ENCODE measurements around the gene FGFR4. TPM values are rescaled to one million over a fixed set of nuclear protein-coding genes. Genes with fewer than 3 reads are reported as not detected.

FGFR4 gene
- total RNA-seq (2014; rRNA removed) (24.6 and 34.9 TPM in 2 replicates), Bru-seq, nascent RNA (percentile 42 among the genes with signal in this experiment), BruChase-seq, experiment 1, labeled RNA remaining after a 6-hour chase (percentile 63 among the genes with signal in this experiment), BruChase-seq, experiment 2, labeled RNA remaining after a 2-hour chase (percentile 51 among the genes with signal in this experiment)
- long read RNA-seq, partial matches to known transcripts: 3 of 11 reads
- long read RNA-seq, other reads (novel, unspliced or antisense): 3 of 11 reads

DNA sequence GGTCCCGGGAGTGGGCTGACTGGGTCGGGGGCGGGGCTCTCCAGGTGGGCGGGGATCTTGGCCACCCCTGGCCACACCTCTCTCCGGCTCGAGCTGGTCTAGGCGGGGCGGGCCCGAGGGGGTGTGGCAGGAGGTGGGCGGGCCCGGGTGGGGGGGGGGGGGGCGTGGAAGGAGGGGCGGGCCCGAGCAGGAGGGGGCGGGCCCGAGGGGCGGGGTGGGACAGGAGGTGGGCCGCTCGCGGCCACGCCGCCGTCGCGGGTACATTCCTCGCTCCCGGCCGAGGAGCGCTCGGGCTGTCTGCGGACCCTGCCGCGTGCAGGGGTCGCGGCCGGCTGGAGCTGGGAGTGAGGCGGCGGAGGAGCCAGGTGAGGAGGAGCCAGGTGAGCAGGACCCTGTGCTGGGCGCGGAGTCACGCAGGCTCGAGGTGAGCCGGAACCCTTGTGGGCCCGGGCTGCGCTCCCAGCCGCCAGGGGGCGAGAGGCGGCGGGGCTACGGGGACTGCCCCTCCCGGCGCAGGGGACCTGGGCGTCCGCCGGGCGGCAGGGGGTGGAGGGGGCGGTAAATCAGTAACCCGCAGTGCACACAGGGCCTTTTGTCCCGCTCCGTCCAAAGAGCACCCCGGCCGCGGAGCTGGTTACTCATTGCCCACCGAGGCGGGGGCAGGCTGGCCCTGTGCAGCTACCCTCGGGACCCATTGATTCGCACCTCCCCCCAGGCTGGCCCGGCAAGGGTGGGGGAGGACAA is at the start of gene FGFR4:
TSS of gene FGFR4 (plus strand) at position 262 of the 744 bp plus-strand sequence. CDS start 2,688 bp downstream, outside the sequence.
- TF ChIP-seq, protein P1, sequence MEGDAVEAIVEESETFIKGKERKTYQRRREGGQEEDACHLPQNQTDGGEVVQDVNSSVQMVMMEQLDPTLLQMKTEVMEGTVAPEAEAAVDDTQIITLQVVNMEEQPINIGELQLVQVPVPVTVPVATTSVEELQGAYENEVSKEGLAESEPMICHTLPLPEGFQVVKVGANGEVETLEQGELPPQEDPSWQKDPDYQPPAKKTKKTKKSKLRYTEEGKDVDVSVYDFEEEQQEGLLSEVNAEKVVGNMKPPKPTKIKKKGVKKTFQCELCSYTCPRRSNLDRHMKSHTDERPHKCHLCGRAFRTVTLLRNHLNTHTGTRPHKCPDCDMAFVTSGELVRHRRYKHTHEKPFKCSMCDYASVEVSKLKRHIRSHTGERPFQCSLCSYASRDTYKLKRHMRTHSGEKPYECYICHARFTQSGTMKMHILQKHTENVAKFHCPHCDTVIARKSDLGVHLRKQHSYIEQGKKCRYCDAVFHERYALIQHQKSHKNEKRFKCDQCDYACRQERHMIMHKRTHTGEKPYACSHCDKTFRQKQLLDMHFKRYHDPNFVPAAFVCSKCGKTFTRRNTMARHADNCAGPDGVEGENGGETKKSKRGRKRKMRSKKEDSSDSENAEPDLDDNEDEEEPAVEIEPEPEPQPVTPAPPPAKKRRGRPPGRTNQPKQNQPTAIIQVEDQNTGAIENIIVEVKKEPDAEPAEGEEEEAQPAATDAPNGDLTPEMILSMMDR (conservative IDR thresholded peaks at IDR 0.05; ENCODE audit: low read depth, low read length): peak; percentile 87
- TF ChIP-seq EZH2phosphoT487 (IDR thresholded peaks at IDR 0.05; ENCODE audit: borderline replicate concordance, low read length): no peak
- no peaks in the 10 kb centered on the region for H3K36me3 ChIP-seq (ENCODE audit: low read depth, low read length)
- H3K79me2 ChIP-seq (ENCODE audit: low read length): 0 out of 2 replicates have a peak, but pooled peaks cover 3% of the 10 kb centered on the region
- ChIA-PET CTCF (interaction anchor here (0.6 to 1.1 kb wide), 2 partner anchors 15 to 215 kb away, joined by 8 to 9 read pairs; no protein-coding TSS in a partner anchor), POLR2A (ENCODE audit: unreplicated experiment) (interaction anchor here (0.5 kb wide), 1 partner anchor 76 kb away, joined by 3 read pairs; no protein-coding TSS in a partner anchor)
- H3K9me3 ChIP-seq (ENCODE audit: low read length): no peaks in the 10 kb centered on the region
- peak within 1 kb of the TSS; percentile 92 for H3K4me3 ChIP-seq (ENCODE audit: low read length)
- ATAC-seq (peak; percentile 74), DNase-seq (peak; percentile 81)
- H3K4me2 ChIP-seq (ENCODE audit: low read length): peak within 1 kb of the TSS; percentile 100
- H3K9me2 ChIP-seq (replicated peaks; ENCODE audit: low read length): no peaks in the 10 kb centered on the region
- no peaks in the 10 kb centered on the region for H4K20me1 ChIP-seq (ENCODE audit: low read length)
- H3K9ac ChIP-seq (ENCODE audit: low read length): peak within 1 kb of the TSS; percentile 66
- H2AFZ ChIP-seq (ENCODE audit: low read length): peak within 1 kb of the TSS; percentile 98
- no TSS peak for BruUV-seq (replicated peaks)
- H3F3A ChIP-seq (ENCODE audit: low read length, unreplicated experiment): peaks cover 6% of the 10 kb centered on the region
- H3K27ac ChIP-seq (ENCODE audit: low read length): no peak within 1 kb of the TSS
- no peaks in the 10 kb centered on the region for H3K27me3 ChIP-seq (ENCODE audit: low read length)
- peaks cover 8% of the 10 kb centered on the region; the same call in 1 of the 2 replicates for H3K4me1 ChIP-seq (ENCODE audit: insufficient read depth, low read length)
- intact Hi-C loops (cut with micrococcal nuclease): no loop called here

GRCh38 chr5:177036921-177037320 is 49.8 kb upstream of the FGFR4 start:
- Histone ChIP-seq H3K9me2 (replicated peaks; ENCODE audit: low read length) (no peaks in the 10 kb centered on the region), H3K9ac (ENCODE audit: low read length) (no peak overlapping the region), H3K4me2 (ENCODE audit: low read length) (no peak overlapping the region), H4K20me1 (ENCODE audit: low read length) (no peaks in the 10 kb centered on the region), H3K27me3 (ENCODE audit: low read length) (no peaks in the 10 kb centered on the region), H3K36me3 (ENCODE audit: low read depth, low read length) (peaks cover 17% of the 10 kb centered on the region), H3K27ac (ENCODE audit: low read length) (no peak overlapping the region), H3K9me3 (ENCODE audit: low read length) (no peaks in the 10 kb centered on the region), H2AFZ (ENCODE audit: low read length) (no peak overlapping the region), H3K4me3 (ENCODE audit: low read length) (no peak overlapping the region), H3K4me1 (ENCODE audit: insufficient read depth, low read length) (no peaks in the 10 kb centered on the region), H3K79me2 (ENCODE audit: low read length) (peaks cover 57% of the 10 kb centered on the region), H3F3A (ENCODE audit: low read length, unreplicated experiment) (no peaks in the 10 kb centered on the region)
- ChIA-PET POLR2A (ENCODE audit: unreplicated experiment) (no interaction called here), CTCF (no interaction called here)
- BruUV-seq (replicated peaks): no TSS peak
- no peak for ATAC-seq
- TF ChIP-seq, protein P1 (conservative IDR thresholded peaks at IDR 0.05; ENCODE audit: low read depth, low read length): no peak
- no peak for TF ChIP-seq EZH2 (IDR thresholded peaks at IDR 0.05; ENCODE audit: low read length, unreplicated experiment)
- no peak for TF ChIP-seq EZH2phosphoT487 (IDR thresholded peaks at IDR 0.05; ENCODE audit: borderline replicate concordance, low read length)
- intact Hi-C loops (cut with micrococcal nuclease): no loop called here
- no peak for DNase-seq
